Thyroid gland (tissue), 4 donors: ENCODE results near the gene PCDHA10.
"Not testable (repeated sequence)": the region's sequence is repeated elsewhere in the genome, so short reads cannot be mapped to it uniquely, and the experiment has no call there.

Experiments used
- CTCF ChIP-seq, 6 experiments: fragments of 200-600 bp in 3 of 6; fragments of 450-650 bp in 3 of 6; sonication (generic) in 3 of 6; IDR thresholded peaks; one replicate each; pipeline ENCODE4 v1.5.1; 2016 to 2019; ENCODE audit warnings: antibody characterized with exemption in 6 of 6, mild to moderate bottlenecking in 2 of 6, inconsistent platforms in 1 of 6, moderate library complexity in 1 of 6
- POLR2A ChIP-seq, 2 donors: fragments of 450-650 bp; IDR thresholded peaks; one replicate each; pipeline ENCODE4 v1.6.1; 2017; ENCODE audit warnings: antibody characterized with exemption in 2 of 2, mild to moderate bottlenecking in 2 of 2, moderate library complexity in 1 of 2

GRCh38 chr5:140834439-140835008 is 21.2 kb upstream of the PCDHA10 start:
- TF ChIP-seq CTCF, POLR2A (IDR thresholded peaks at IDR 0.05): not testable (repeated sequence)
